Measurements from ENCODE around the gene IDI2. TPM values are rescaled to one million over a fixed set of nuclear protein-coding genes. Genes with fewer than 3 reads are reported as not detected.
"Not testable (repeated sequence)": the region's sequence is repeated elsewhere in the genome, so short reads cannot be mapped to it uniquely, and the experiment has no call there.

IDI2 gene
- total RNA-seq, 1 experiment from 2014 or later = not detected

- Mint-ChIP-seq H3K27ac (no peak overlapping the region), H3K9me3 (no peaks in the 10 kb centered on the region), H3K4me3 (no peak overlapping the region), H3K4me1 (peaks cover 4% of the 10 kb centered on the region), H3K36me3 (peaks cover 85% of the 10 kb centered on the region), H3K27me3 (ENCODE audit: low read depth) (no peaks in the 10 kb centered on the region)
- ChIA-PET CTCF (no interaction called here), POLR2A (no interaction called here)
- TF ChIP-seq, protein P1, sequence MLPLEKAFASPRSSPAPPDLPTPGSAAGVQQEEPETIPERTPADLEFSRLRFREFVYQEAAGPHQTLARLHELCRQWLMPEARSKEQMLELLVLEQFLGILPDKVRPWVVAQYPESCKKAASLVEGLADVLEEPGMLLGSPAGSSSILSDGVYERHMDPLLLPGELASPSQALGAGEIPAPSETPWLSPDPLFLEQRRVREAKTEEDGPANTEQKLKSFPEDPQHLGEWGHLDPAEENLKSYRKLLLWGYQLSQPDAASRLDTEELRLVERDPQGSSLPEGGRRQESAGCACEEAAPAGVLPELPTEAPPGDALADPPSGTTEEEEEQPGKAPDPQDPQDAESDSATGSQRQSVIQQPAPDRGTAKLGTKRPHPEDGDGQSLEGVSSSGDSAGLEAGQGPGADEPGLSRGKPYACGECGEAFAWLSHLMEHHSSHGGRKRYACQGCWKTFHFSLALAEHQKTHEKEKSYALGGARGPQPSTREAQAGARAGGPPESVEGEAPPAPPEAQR (CRISPR knock-in tag; IDR thresholded peaks at IDR 0.05) = no peak
- TF ChIP-seq ZNF219 (CRISPR knock-in tag; IDR thresholded peaks at IDR 0.05; ENCODE audit: borderline replicate concordance) (no peak), TEAD1 (CRISPR knock-in tag; IDR thresholded peaks at IDR 0.05) (no peak), ELF4 (CRISPR knock-in tag; IDR thresholded peaks at IDR 0.05; ENCODE audit: low read depth) (no peak), MAX (CRISPR knock-in tag; IDR thresholded peaks at IDR 0.05) (no peak), NFYB (CRISPR knock-in tag; conservative IDR thresholded peaks at IDR 0.05; ENCODE audit: low read depth) (no peak), IRF2 (CRISPR knock-in tag; IDR thresholded peaks at IDR 0.05; ENCODE audit: borderline replicate concordance, low read depth) (no peak), ZNF671 (CRISPR knock-in tag; IDR thresholded peaks at IDR 0.05) (no peak), GABPB1 (CRISPR knock-in tag; IDR thresholded peaks at IDR 0.05) (no peak), NR3C1 (CRISPR knock-in tag; conservative IDR thresholded peaks at IDR 0.05; ENCODE audit: low read depth) (no peak), ZNF512 (CRISPR knock-in tag; IDR thresholded peaks at IDR 0.05; ENCODE audit: borderline replicate concordance) (no peak)
- DNase-seq (ENCODE audit: low spot score) = no peak
- no peak for ATAC-seq
Observed at GRCh38 chr10:1010703-1011102, 15.0 kb downstream of the IDI2 start.

- H3K27me3 Mint-ChIP-seq (ENCODE audit: low read depth); H3K4me3 Mint-ChIP-seq; H3K27ac Mint-ChIP-seq; DNase-seq (ENCODE audit: low spot score); H3K9me3 Mint-ChIP-seq; POLR2A ChIA-PET; CTCF ChIA-PET; H3K4me1 Mint-ChIP-seq; ATAC-seq: not testable (repeated sequence)
- peaks cover 89% of the 10 kb centered on the region for H3K36me3 Mint-ChIP-seq
Observed at GRCh38 chr10:1009947-1010346, 15.7 kb downstream of the IDI2 start.

- Mint-ChIP-seq H3K9me3 (no peaks in the 10 kb centered on the region), H3K4me1 (peaks cover 4% of the 10 kb centered on the region), H3K27ac (no peak overlapping the region), H3K36me3 (peaks cover 85% of the 10 kb centered on the region), H3K27me3 (ENCODE audit: low read depth) (no peaks in the 10 kb centered on the region), H3K4me3 (no peak overlapping the region)
- no peak for TF ChIP-seq ZNF121 (CRISPR knock-in tag; IDR thresholded peaks at IDR 0.05)
- no peak for TF ChIP-seq ATF3 (CRISPR knock-in tag; conservative IDR thresholded peaks at IDR 0.05)
- TF ChIP-seq ELF4 (CRISPR knock-in tag; IDR thresholded peaks at IDR 0.05; ENCODE audit: low read depth) = no peak
- no peak for TF ChIP-seq MAX (CRISPR knock-in tag; IDR thresholded peaks at IDR 0.05)
- no peak for TF ChIP-seq TCF7 (CRISPR knock-in tag; IDR thresholded peaks at IDR 0.05; ENCODE audit: low read depth)
- DNase-seq (ENCODE audit: low spot score) = no peak
- ATAC-seq = no peak
- ChIA-PET CTCF (no interaction called here), POLR2A (no interaction called here)
Observed at GRCh38 chr10:1009071-1009494, 16.6 kb downstream of the IDI2 start.

DNA sequence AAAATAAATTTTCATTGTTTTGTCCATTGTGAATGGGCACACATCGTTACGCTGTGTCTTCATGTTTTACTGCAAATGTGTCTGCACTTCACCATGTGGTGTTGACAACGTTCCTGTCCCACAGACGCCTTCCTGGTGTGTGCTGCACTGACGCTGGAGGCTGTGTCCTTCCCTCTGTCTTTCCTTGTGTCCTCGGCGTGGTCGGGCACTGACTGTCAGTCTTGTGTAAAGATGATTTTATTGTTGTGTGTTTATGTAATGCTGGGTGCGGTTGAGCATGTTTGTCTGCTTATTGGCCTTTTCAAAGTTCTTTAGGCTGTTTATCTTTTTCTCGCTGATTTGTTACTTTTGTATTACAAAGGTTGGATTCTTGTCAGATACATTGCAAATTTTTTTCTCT, 18.1 kb downstream of the IDI2 start:
- Mint-ChIP-seq H3K4me1 (no peaks in the 10 kb centered on the region), H3K27ac (peak overlapping the region; percentile 38; the same call in 1 of the 2 replicates), H3K9me3 (no peaks in the 10 kb centered on the region), H3K36me3 (peaks cover 88% of the 10 kb centered on the region), H3K4me3 (no peak overlapping the region), H3K27me3 (ENCODE audit: low read depth) (no peaks in the 10 kb centered on the region)
- ATAC-seq = no peak
- no peak for DNase-seq (ENCODE audit: low spot score)
- ChIA-PET POLR2A (no interaction called here), CTCF (no interaction called here)
- TF ChIP-seq KAT7 (CRISPR knock-in tag; IDR thresholded peaks at IDR 0.05; ENCODE audit: borderline replicate concordance) = no peak
